ENCODE results near the gene TICAM2.

Gene TICAM2

GRCh38 chr5:115626445-115626823 lies 24.2 kb upstream of the TICAM2 start:
- Histone ChIP-seq H3K4me2 (ENCODE audit: low read depth, low read length, poor library complexity, severe bottlenecking) (peak overlapping the region; percentile 84), H4K20me1 (ENCODE audit: low read depth, low read length) (peaks cover 13% of the 10 kb centered on the region; the same call in 1 of the 2 replicates), H3K36me3 (ENCODE audit: low read length) (0 out of 2 replicates have a peak, but pooled peaks cover under 1% of the 10 kb centered on the region), H3K79me2 (ENCODE audit: insufficient read depth, low read length) (peaks cover 49% of the 10 kb centered on the region), H3K27ac (ENCODE audit: low read depth, low read length) (peak overlapping the region; percentile 67), H3K4me3 (ENCODE audit: insufficient read depth, low read length, poor library complexity, severe bottlenecking) (peak overlapping the region; percentile 94), H3K9ac (ENCODE audit: low read length) (peak overlapping the region; percentile 86), H3K9me3 (ENCODE audit: insufficient read depth, low read length) (no peaks in the 10 kb centered on the region), H3K27me3 (ENCODE audit: low read length) (no peaks in the 10 kb centered on the region), H3F3A (ENCODE audit: insufficient read depth) (no peaks in the 10 kb centered on the region; the same call in 1 of the 2 replicates), H2AFZ (ENCODE audit: low read depth, low read length, severe bottlenecking) (peak overlapping the region; percentile 99), H3K9me2 (replicated peaks; ENCODE audit: insufficient read depth, low read length) (no peaks in the 10 kb centered on the region)
- no peak for TF ChIP-seq EZH2phosphoT487 (conservative IDR thresholded peaks at IDR 0.05; ENCODE audit: low read length)
- TF ChIP-seq CTCF (IDR thresholded peaks at IDR 0.05; ENCODE audit: insufficient read depth, low read length, poor library complexity, severe bottlenecking), result no peak

- H3K9me3 ChIP-seq (ENCODE audit: insufficient read depth, low read length), result no peaks in the 10 kb centered on the region
- no peaks in the 10 kb centered on the region for H3K9me2 ChIP-seq (replicated peaks; ENCODE audit: insufficient read depth, low read length)
- peaks cover 7% of the 10 kb centered on the region; the same call in 1 of the 2 replicates for H3K36me3 ChIP-seq (ENCODE audit: low read length)
- peaks cover 13% of the 10 kb centered on the region; the same call in 1 of the 2 replicates for H4K20me1 ChIP-seq (ENCODE audit: low read depth, low read length)
- no peak for TF ChIP-seq EZH2phosphoT487 (conservative IDR thresholded peaks at IDR 0.05; ENCODE audit: low read length)
- no peak for TF ChIP-seq CTCF (IDR thresholded peaks at IDR 0.05; ENCODE audit: insufficient read depth, low read length, poor library complexity, severe bottlenecking)
- no peaks in the 10 kb centered on the region; the same call in 1 of the 2 replicates for H3F3A ChIP-seq (ENCODE audit: insufficient read depth)
- peak within 1 kb of the TSS; percentile 94 for H3K4me3 ChIP-seq (ENCODE audit: insufficient read depth, low read length, poor library complexity, severe bottlenecking)
- H3K27me3 ChIP-seq (ENCODE audit: low read length), result no peaks in the 10 kb centered on the region
- peaks cover 55% of the 10 kb centered on the region for H3K79me2 ChIP-seq (ENCODE audit: insufficient read depth, low read length)
- H2AFZ ChIP-seq (ENCODE audit: low read depth, low read length, severe bottlenecking), result peak within 1 kb of the TSS; percentile 99
- H3K27ac ChIP-seq (ENCODE audit: low read depth, low read length), result peak within 1 kb of the TSS; percentile 67
- peak within 1 kb of the TSS; percentile 86 for H3K9ac ChIP-seq (ENCODE audit: low read length)
- H3K4me2 ChIP-seq (ENCODE audit: low read depth, low read length, poor library complexity, severe bottlenecking), result peak within 1 kb of the TSS; percentile 98
Observed at GRCh38 chr5:115625579-115626444, 23.5 kb upstream of the TICAM2 start, which contains the start of gene TMED7. Gene TMED7 (minus strand): TSS chr5:115626036. CDS start chr5:115625792, 244 bp downstream.

- Histone ChIP-seq H3K9ac (ENCODE audit: low read length) (peak overlapping the region; percentile 86), H4K20me1 (ENCODE audit: low read depth, low read length) (peaks cover 13% of the 10 kb centered on the region; the same call in 1 of the 2 replicates), H3K4me2 (ENCODE audit: low read depth, low read length, poor library complexity, severe bottlenecking) (peak overlapping the region; percentile 98), H2AFZ (ENCODE audit: low read depth, low read length, severe bottlenecking) (no peak overlapping the region), H3K36me3 (ENCODE audit: low read length) (peaks cover 14% of the 10 kb centered on the region; the same call in 1 of the 2 replicates), H3F3A (ENCODE audit: insufficient read depth) (no peaks in the 10 kb centered on the region; the same call in 1 of the 2 replicates), H3K79me2 (ENCODE audit: insufficient read depth, low read length) (peaks cover 63% of the 10 kb centered on the region), H3K27me3 (ENCODE audit: low read length) (no peaks in the 10 kb centered on the region), H3K9me3 (ENCODE audit: insufficient read depth, low read length) (no peaks in the 10 kb centered on the region), H3K27ac (ENCODE audit: low read depth, low read length) (peak overlapping the region; percentile 67; the same call in 1 of the 2 replicates), H3K9me2 (replicated peaks; ENCODE audit: insufficient read depth, low read length) (no peaks in the 10 kb centered on the region), H3K4me3 (ENCODE audit: insufficient read depth, low read length, poor library complexity, severe bottlenecking) (peak overlapping the region; percentile 92)
- no peak for TF ChIP-seq EZH2phosphoT487 (conservative IDR thresholded peaks at IDR 0.05; ENCODE audit: low read length)
Observed at GRCh38 chr5:115624994-115625393, 22.7 kb upstream of the TICAM2 start.
